ENCODE data around the gene ATP6V1B1.
"Not testable (repeated sequence)": the region's sequence is repeated elsewhere in the genome, so short reads cannot be mapped to it uniquely, and the experiment has no call there.

The ATP6V1B1 gene

GRCh38 chr2:70994699-70995425, 59.2 kb downstream of the ATP6V1B1 start, which contains the start of gene TEX261:
TEX261 (minus strand) TSS chr2:70994873; CDS start chr2:70994757, 116 bp downstream.
- peak; percentile 46 for TF ChIP-seq CTCF (IDR thresholded peaks at IDR 0.05; ENCODE audit: insufficient read depth, low read depth, low read length, missing control alignments)
- DNase-seq (ENCODE audit: low read depth): peak; percentile 87
- H3K4me3 ChIP-seq (ENCODE audit: low read length): peak within 1 kb of the TSS; percentile 79

GRCh38 chr2:70995426-70995729, 59.7 kb downstream of the ATP6V1B1 start:
- DNase-seq (ENCODE audit: low read depth): peak; percentile 68
- peak overlapping the region; percentile 60 for H3K4me3 ChIP-seq (ENCODE audit: low read length)
- peak; percentile 58 for TF ChIP-seq CTCF (IDR thresholded peaks at IDR 0.05; ENCODE audit: insufficient read depth, low read depth, low read length, missing control alignments)

- DNase-seq (ENCODE audit: low read depth); H3K4me3 ChIP-seq (ENCODE audit: low read length): not testable (repeated sequence)
Measured at GRCh38 chr2:70998885-70999284, 63.2 kb downstream of the ATP6V1B1 start.

- DNase-seq (ENCODE audit: low read depth): no peak
- TF ChIP-seq CTCF (IDR thresholded peaks at IDR 0.05; ENCODE audit: insufficient read depth, low read depth, low read length, missing control alignments): no peak
- no peak overlapping the region for H3K4me3 ChIP-seq (ENCODE audit: low read length)
Measured at GRCh38 chr2:70999362-70999761, 63.7 kb downstream of the ATP6V1B1 start.

GRCh38 chr2:70999931-71000330, 64.2 kb downstream of the ATP6V1B1 start:
- not testable (repeated sequence) for DNase-seq (ENCODE audit: low read depth)

GRCh38 chr2:71000780-71001591, 65.3 kb downstream of the ATP6V1B1 start:
- peak overlapping the region; percentile 28 for H3K4me3 ChIP-seq (ENCODE audit: low read length)
- DNase-seq (ENCODE audit: low read depth): peak; percentile 67
- peak; percentile 91 for TF ChIP-seq CTCF (IDR thresholded peaks at IDR 0.05; ENCODE audit: insufficient read depth, low read depth, low read length, missing control alignments)

More at GRCh38 chr2:70999931-71000330, 64.2 kb downstream of the ATP6V1B1 start:
- H3K4me3 ChIP-seq (ENCODE audit: low read length): not testable (repeated sequence)

- DNase-seq (ENCODE audit: low read depth): no peak
- no peak for TF ChIP-seq CTCF (IDR thresholded peaks at IDR 0.05; ENCODE audit: insufficient read depth, low read depth, low read length, missing control alignments)
Measured at GRCh38 chr2:71001592-71001927, 65.9 kb downstream of the ATP6V1B1 start.

More at GRCh38 chr2:71001592-71001927, 65.9 kb downstream of the ATP6V1B1 start:
- no peak overlapping the region for H3K4me3 ChIP-seq (ENCODE audit: low read length)

Measured in epithelial cell of esophagus (primary cell).